Measurements from ENCODE around the gene SCYGR1. TPM values are rescaled to one million over a fixed set of nuclear protein-coding genes. Genes with fewer than 3 reads are reported as not detected.
A peak's percentile ranks its signal among the peaks of the same experiment; 100 is the strongest.

The SCYGR1 gene
- total and polyA plus RNA-seq, 2 of the 13 experiments (the other 11 are each of a cell fraction or from before 2014, with no cell fraction given): not detected

- H4K20me1 ChIP-seq (ENCODE audit: insufficient read depth, low read length): no peaks in the 10 kb centered on the region
- H3K9ac ChIP-seq (ENCODE audit: insufficient read depth, low read depth, low read length): no peak overlapping the region
- CTCF ChIA-PET (ENCODE audit: low intra/inter-chr PET ratio, low total read pairs): no interaction called here
- peak; percentile 55; the same call in 2 of the 3 replicates for ATAC-seq
- no peaks in the 10 kb centered on the region for H3K79me2 ChIP-seq (ENCODE audit: insufficient read depth, low read length)
- POLR2A ChIA-PET: no interaction called here
- peak; percentile 33 for DNase-seq (ENCODE audit: low spot score)
- peaks cover 15% of the 10 kb centered on the region for H3K4me1 ChIP-seq (ENCODE audit: insufficient read depth, low read length)
- no peaks in the 10 kb centered on the region for H3K27me3 ChIP-seq (ENCODE audit: control insufficient read depth in 1 of 2, insufficient read depth in 2 of 2, low read length in 2 of 2)
- no peaks in the 10 kb centered on the region for H3K36me3 ChIP-seq (replicated peaks in 1 of 2; ENCODE audit: control insufficient read depth in 1 of 2, insufficient read depth in 2 of 2, low read length in 2 of 2)
- no peak for FAIRE-seq
- BruUV-seq (replicated peaks): no TSS peak
- no peak overlapping the region for H3K4me3 ChIP-seq (replicated peaks in 1 of 3; ENCODE audit: insufficient read depth in 1 of 3, low read depth in 2 of 3, low read length in 3 of 3)
- WGBS (ENCODE audit: low lambda C conversion rate): 38% methylated on average over 9 of the region's 9 CpGs
- H3K4me2 ChIP-seq (ENCODE audit: low read depth, low read length): peak overlapping the region; percentile 21
- in situ Hi-C loops (cut with HindIII; ENCODE audit: extremely low pct_ligation_motif_present, low pct_unique_long_range_greater_than_20kb): no loop called here
- TF ChIP-seq PHB2 (IDR thresholded peaks at IDR 0.05; ENCODE audit: partially characterized antibody): no peak
- no peak for TF ChIP-seq TP53 (CRISPR knock-in tag; conservative IDR thresholded peaks at IDR 0.05)
- 0 out of 2 replicates have a peak, but pooled peaks have one; percentile 15 for TF ChIP-seq NR2F6 (IDR thresholded peaks at IDR 0.05)
- TF ChIP-seq NR2F6 (CRISPR knock-in tag; IDR thresholded peaks at IDR 0.05): no peak
- no peak for TF ChIP-seq ZNF616 (CRISPR knock-in tag; IDR thresholded peaks at IDR 0.05; ENCODE audit: low read depth)
- no peak for TF ChIP-seq NCOA1 (CRISPR knock-in tag; IDR thresholded peaks at IDR 0.05)
- TF ChIP-seq TCF7 (IDR thresholded peaks at IDR 0.05; ENCODE audit: low read depth): peak; percentile 47; the same call in 1 of the 2 replicates
- no peak for TF ChIP-seq ZNF761 (CRISPR knock-in tag; conservative IDR thresholded peaks at IDR 0.05)
- no peak for TF ChIP-seq ZNF563 (CRISPR knock-in tag; IDR thresholded peaks at IDR 0.05)
- TF ChIP-seq ZC3H13 (CRISPR knock-in tag; IDR thresholded peaks at IDR 0.05): no peak
- peak; percentile 34; the same call in 1 of the 2 replicates for TF ChIP-seq ETV5 (CRISPR knock-in tag; IDR thresholded peaks at IDR 0.05; ENCODE audit: borderline replicate concordance)
- 0 out of 2 replicates have a peak, but pooled peaks have one; percentile 37 for TF ChIP-seq MED1 (CRISPR knock-in tag; IDR thresholded peaks at IDR 0.05)
- no peak for TF ChIP-seq ZNF484 (CRISPR knock-in tag; IDR thresholded peaks at IDR 0.05; ENCODE audit: borderline replicate concordance, low read depth)
- TF ChIP-seq ZNF878 (CRISPR knock-in tag; IDR thresholded peaks at IDR 0.05): 0 out of 2 replicates have a peak, but pooled peaks have one; percentile 26
- no peaks in the 10 kb centered on the region for H3K9me3 ChIP-seq (ENCODE audit: low read length)
- intact Hi-C loops (cut with micrococcal nuclease; ENCODE audit: unreplicated experiment): no loop called here
- peak overlapping the region; percentile 1 for H3K27ac ChIP-seq (ENCODE audit: extremely low read length, insufficient read depth, low read length)
- H2AFZ ChIP-seq (ENCODE audit: low read length): peak overlapping the region; percentile 35
These were observed 16.9 kb downstream of the SCYGR1 start for GRCh38 chr2:227370791-227371312.

All from HepG2 (cell line).